GM19463 (cell line): ENCODE data around the gene UBC.

Experiments used
- ATAC-seq: cut with Tn5 transposase; IDR thresholded peaks from one replicate; pipeline ENCODE4 v1.9.1; 2021; ENCODE audit warnings: mild to moderate bottlenecking, moderate library complexity; ENCODE audit not compliant: unreplicated experiment

UBC gene

GRCh38 chr12:124866195-124866882, 48.1 kb downstream of the UBC start:
- ATAC-seq: no peak

GRCh38 chr12:124865728-124866127, 48.7 kb downstream of the UBC start:
- ATAC-seq: no peak

GRCh38 chr12:124864326-124864752, 50.1 kb downstream of the UBC start:
- no peak for ATAC-seq

- peak; percentile 76 for ATAC-seq
These were observed 50.8 kb downstream of the UBC start, which contains the start of gene SCARB1 for GRCh38 chr12:124863416-124864325. Gene SCARB1 (minus strand): TSS chr12:124863864. CDS start chr12:124863720, 144 bp downstream.

GRCh38 chr12:124862768-124863415, 51.6 kb downstream of the UBC start:
- ATAC-seq: peak; percentile 21

- ATAC-seq: peak; percentile 13
These were observed 52.4 kb downstream of the UBC start for GRCh38 chr12:124861898-124862676.
